Body of pancreas (tissue), 4 donors: Measurements from ENCODE around the gene TCEAL8. TPM values are rescaled to one million over a fixed set of nuclear protein-coding genes. Genes with fewer than 3 reads are reported as not detected.
"Not testable (repeated sequence)": the region's sequence is repeated elsewhere in the genome, so short reads cannot be mapped to it uniquely, and the experiment has no call there.

Experiments
- ATAC-seq: fragments of 150-250 bp; one replicate; pipeline ENCODE4 v1.9.1; 2016
- DNase-seq, 4 donors: peaks; one replicate each; pipeline ENCODE4 v3.0.0-alpha.2; 2019
- H3K27ac ChIP-seq, 4 donors: fragments of 200-600 bp; sonication (generic); 1 replicate in 3 of 4; 2 replicates in 1 of 4; pipeline versions ENCODE4 v1.5.1 to v1.6.1; 2016 to 2019; ENCODE audit warnings: mild to moderate bottlenecking in 1 of 4, mixed read lengths in 1 of 4, moderate library complexity in 1 of 4
- H3K27me3 ChIP-seq, 2 donors: fragments of 200-600 bp; sonication (generic); one replicate each; pipeline ENCODE4 v1.6.0; 2016; ENCODE audit warnings: mild to moderate bottlenecking in 1 of 2
- H3K36me3 ChIP-seq, 2 donors: fragments of 200-600 bp; sonication (generic); replicated peaks in 1 of 2; 2 replicates each; pipeline ENCODE4 v1.5.1; 2016; ENCODE audit warnings: low read depth in 2 of 2; ENCODE audit not compliant: insufficient read depth in 1 of 2
- H3K4me1 ChIP-seq: fragments of 200-600 bp; sonication (generic); one replicate; pipeline ENCODE4 v1.6.0; 2016
- H3K4me3 ChIP-seq, 2 donors: fragments of 200-600 bp; sonication (generic); 1 replicate in 1 of 2; 2 replicates in 1 of 2; pipeline ENCODE4 v1.5.1; 2016 to 2019
- H3K9me3 ChIP-seq, 3 donors: fragments of 200-600 bp; sonication (generic); 1 replicate in 2 of 3; 2 replicates in 1 of 3; pipeline ENCODE4 v1.5.1; 2016
- CTCF ChIP-seq, 7 experiments: fragments of 450-650 bp in 4 of 7; fragments of 200-600 bp in 3 of 7; sonication (generic) in 3 of 7; IDR thresholded peaks; one replicate each; pipeline ENCODE4 v1.5.1; 2016 to 2019; ENCODE audit warnings: antibody characterized with exemption in 7 of 7
- POLR2A ChIP-seq, 3 donors: fragments of 450-650 bp; IDR thresholded peaks; one replicate each; pipeline ENCODE4 v1.6.1; 2016; ENCODE audit warnings: antibody characterized with exemption in 3 of 3, mild to moderate bottlenecking in 2 of 3
- WGBS, 2 donors: methylation state at CpG; one replicate each; pipeline ENCODE4 v1.1.5; 2017; 5-methylcytosine and 5-hydroxymethylcytosine counted together
- intact Hi-C: fragments of 100-400 bp; cut with DNase I; formaldehyde crosslinking; loops from one replicate; pipeline ENCODE4 v1.15.1; 2023
- total RNA-seq, 2 donors: library from RNA; depleted of rRNA; stranded (reverse); fragments of >200 nt; gene quantifications; one replicate each; pipeline ENCODE4 v1.1.0, GENCODE V29; 2016

TCEAL8 gene
- total RNA-seq, 2 donors from 2014 or later, result 10.9 to 46.2 TPM

- H3K27me3 ChIP-seq, result no peaks in the 10 kb centered on the region
- H3K27ac ChIP-seq, result no peak overlapping the region
- intact Hi-C loops, result no loop called here
- no peak overlapping the region for H3K4me3 ChIP-seq
- no peaks in the 10 kb centered on the region for H3K36me3 ChIP-seq
- H3K4me1 ChIP-seq, result no peaks in the 10 kb centered on the region
- H3K9me3 ChIP-seq, result no peaks in the 10 kb centered on the region
- DNase-seq (no peak), ATAC-seq (no peak)
- no peak for TF ChIP-seq POLR2A (IDR thresholded peaks at IDR 0.05)
- TF ChIP-seq CTCF (IDR thresholded peaks at IDR 0.05), result no peak
Observed at GRCh38 chrX:103240155-103240554, 14.8 kb downstream of the TCEAL8 start.

- no peak for TF ChIP-seq CTCF (IDR thresholded peaks at IDR 0.05)
- TF ChIP-seq POLR2A (IDR thresholded peaks at IDR 0.05), result no peak
- DNase-seq, result no peak
- no peaks in the 10 kb centered on the region for H3K36me3 ChIP-seq
- no peaks in the 10 kb centered on the region for H3K4me1 ChIP-seq
- no peak overlapping the region for H3K4me3 ChIP-seq
- no peaks in the 10 kb centered on the region for H3K27me3 ChIP-seq
- intact Hi-C loops, result no loop called here
- 75 to 89% methylated on average over 1 of the region's 1 CpG for WGBS, 2 donors
- no peak for ATAC-seq
- no peak overlapping the region for H3K27ac ChIP-seq
- H3K9me3 ChIP-seq, result no peaks in the 10 kb centered on the region
Observed at GRCh38 chrX:103236296-103236695, 18.7 kb downstream of the TCEAL8 start.

DNA sequence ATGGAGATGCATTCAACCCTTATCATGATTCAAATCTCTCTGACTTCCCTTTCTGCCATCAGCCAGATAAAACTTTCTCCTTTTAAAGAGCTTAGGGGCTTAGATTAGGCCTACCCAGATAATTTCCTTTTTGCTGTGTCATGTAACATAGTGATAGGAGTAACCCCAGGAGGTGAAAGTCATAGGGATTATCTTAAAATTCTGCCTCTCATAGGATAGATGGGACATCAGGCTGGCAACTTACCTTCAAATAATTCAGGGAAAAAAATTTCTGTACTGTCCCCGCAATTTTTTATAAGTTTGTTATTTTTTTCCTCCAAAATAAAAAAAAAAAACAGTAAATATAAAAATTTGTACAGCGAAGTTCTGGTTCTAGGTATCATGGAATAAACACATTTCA is 19.3 kb downstream of the TCEAL8 start:
- H3K9me3 ChIP-seq, H3K4me1 ChIP-seq, H3K27ac ChIP-seq, ATAC-seq, H3K4me3 ChIP-seq, H3K27me3 ChIP-seq, DNase-seq, intact Hi-C loops, H3K36me3 ChIP-seq: not testable (repeated sequence)
- 89 to 92% methylated on average over 2 of the region's 2 CpGs for WGBS, 2 donors

DNA sequence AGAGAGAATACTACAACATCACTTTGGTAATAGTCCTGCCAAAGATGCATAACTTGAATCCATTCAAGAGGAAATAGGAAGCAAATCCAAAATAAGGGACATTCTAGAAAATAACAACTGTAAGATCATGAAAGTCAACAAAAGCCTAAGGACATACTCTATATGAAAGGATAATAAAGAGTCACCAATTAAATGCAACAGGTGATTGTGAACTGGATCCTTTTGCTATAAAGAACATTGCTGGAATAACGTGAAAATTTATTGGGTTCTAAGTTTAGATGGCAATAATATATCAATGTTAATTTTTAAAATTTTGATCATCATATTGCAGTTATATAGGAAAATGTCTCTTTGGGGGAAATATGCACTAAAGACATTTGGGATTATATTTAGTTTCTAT is 20.1 kb downstream of the TCEAL8 start:
- intact Hi-C loops, result no loop called here
- no peak for TF ChIP-seq POLR2A (IDR thresholded peaks at IDR 0.05)
- TF ChIP-seq CTCF (IDR thresholded peaks at IDR 0.05), result no peak
- no peak for ATAC-seq
- no peaks in the 10 kb centered on the region for H3K4me1 ChIP-seq
- no peak for DNase-seq
- H3K36me3 ChIP-seq, result no peaks in the 10 kb centered on the region
- H3K4me3 ChIP-seq, result no peak overlapping the region
- H3K27ac ChIP-seq, result no peak overlapping the region
- 90 to 95% methylated on average over 1 of the region's 1 CpG for WGBS, 2 donors
- no peaks in the 10 kb centered on the region for H3K27me3 ChIP-seq
- H3K9me3 ChIP-seq, result no peaks in the 10 kb centered on the region

- no peak for DNase-seq
- WGBS, 2 donors, result 86 to 100% methylated on average over 2 of the region's 2 CpGs
- no peaks in the 10 kb centered on the region for H3K9me3 ChIP-seq
- TF ChIP-seq CTCF (IDR thresholded peaks at IDR 0.05) (no peak), POLR2A (IDR thresholded peaks at IDR 0.05) (no peak)
- no peaks in the 10 kb centered on the region for H3K27me3 ChIP-seq
- H3K4me1 ChIP-seq, result no peaks in the 10 kb centered on the region
- H3K27ac ChIP-seq, result no peak overlapping the region
- no peak for ATAC-seq
- intact Hi-C loops, result no loop called here
- H3K36me3 ChIP-seq, result no peaks in the 10 kb centered on the region
- H3K4me3 ChIP-seq, result no peak overlapping the region
Observed at GRCh38 chrX:103233263-103233662, 21.7 kb downstream of the TCEAL8 start.

- H3K27me3 ChIP-seq, ATAC-seq, intact Hi-C loops, DNase-seq, H3K9me3 ChIP-seq, H3K36me3 ChIP-seq, H3K27ac ChIP-seq, H3K4me3 ChIP-seq, H3K4me1 ChIP-seq: not testable (repeated sequence)
- whole genome bisulfite sequencing, 2 donors, result 76 to 85% methylated on average over 4 of the region's 4 CpGs
Observed at GRCh38 chrX:103225918-103226317, 29.0 kb downstream of the TCEAL8 start.
